Fibroblast of lung (primary cell): ENCODE measurements around the gene ZMAT1. TPM values are rescaled to one million over a fixed set of nuclear protein-coding genes. Genes with fewer than 3 reads are reported as not detected.
"Not testable (repeated sequence)": the region's sequence is repeated elsewhere in the genome, so short reads cannot be mapped to it uniquely, and the experiment has no call there.

Experiments used
- DNase-seq, 2 donors: peaks; one replicate each; pipeline versions ENCODE4 v3.0.0 to v3.0.0-alpha.2; 2010; ENCODE audit warnings: low read depth in 2 of 2
- H2AFZ ChIP-seq: 2 replicates; pipeline ENCODE4 v1.5.1; 2012; ENCODE audit warnings: low read length, control low read depth, inconsistent platforms
- H3K27ac ChIP-seq: 2 replicates; pipeline ENCODE4 v1.5.1; 2011; ENCODE audit warnings: low read length, control low read depth; ENCODE audit not compliant: insufficient read depth
- H3K27me3 ChIP-seq: 2 replicates; pipeline ENCODE4 v1.5.1; 2011; ENCODE audit warnings: mild to moderate bottlenecking, low read length; ENCODE audit not compliant: control insufficient read depth, insufficient read depth
- H3K36me3 ChIP-seq: 2 replicates; pipeline ENCODE4 v1.5.1; 2011; ENCODE audit warnings: low read length; ENCODE audit not compliant: control insufficient read depth, insufficient read depth
- H3K4me1 ChIP-seq: 2 replicates; pipeline ENCODE4 v1.5.1; 2011; ENCODE audit warnings: low read length; ENCODE audit not compliant: control insufficient read depth, insufficient read depth; ENCODE audit errors: extremely low read depth
- H3K4me2 ChIP-seq: 2 replicates; pipeline ENCODE4 v1.5.1; 2011; ENCODE audit warnings: low read length, control low read depth; ENCODE audit not compliant: insufficient read depth; ENCODE audit errors: extremely low read depth
- H3K4me3 ChIP-seq, 4 experiments: fragments of 200-600 bp in 1 of 4; sonication (generic) in 1 of 4; replicated peaks in 1 of 4; 2 replicates each; pipeline ENCODE4 v1.5.1; 2011 to 2016; ENCODE audit warnings: low read length in 4 of 4, low read depth in 3 of 4, mild to moderate bottlenecking in 3 of 4, control low read depth in 2 of 4, inconsistent platforms in 1 of 4, mixed read lengths in 1 of 4; ENCODE audit not compliant: insufficient read depth in 1 of 4; ENCODE audit errors: control extremely low read depth in 1 of 4
- H3K79me2 ChIP-seq: 2 replicates; pipeline ENCODE4 v1.5.1; 2012; ENCODE audit warnings: mild to moderate bottlenecking, low read length, inconsistent platforms; ENCODE audit not compliant: control insufficient read depth, insufficient read depth
- H3K9ac ChIP-seq: 2 replicates; pipeline ENCODE4 v1.5.1; 2011; ENCODE audit warnings: mild to moderate bottlenecking, low read length, control low read depth; ENCODE audit not compliant: insufficient read depth
- H3K9me3 ChIP-seq: 2 replicates; pipeline ENCODE4 v1.5.1; 2012; ENCODE audit warnings: low read depth, low read length; ENCODE audit not compliant: control insufficient read depth, insufficient read depth
- H4K20me1 ChIP-seq: 2 replicates; pipeline ENCODE4 v1.5.1; 2011; ENCODE audit warnings: low read length; ENCODE audit not compliant: control insufficient read depth, insufficient read depth; ENCODE audit errors: extremely low read depth
- EZH2 ChIP-seq: IDR thresholded peaks from 2 replicates; pipeline ENCODE4 v1.5.1; 2012; ENCODE audit warnings: low read length, control low read depth, mild to moderate bottlenecking; ENCODE audit errors: missing control alignments
- polyA minus RNA-seq: library from RNA; depleted of rRNA, polyadenylated mRNA; stranded (reverse); fragments of >200 nt; gene quantifications from 2 replicates; pipeline ENCODE4 v1.2.3, GENCODE V29; 2011; ENCODE audit warnings: low replicate concordance
- polyA plus RNA-seq, 2 donors: library from polyadenylated mRNA; depleted of rRNA in 1 of 2; stranded (reverse) in 1 of 2; unstranded in 1 of 2; fragments of >200 nt; gene quantifications; 2 replicates each; pipeline ENCODE4 v1.2.1, GENCODE V29; 2011 to 2012; ENCODE audit warnings: missing spikeins in 1 of 2
- total RNA-seq: library from RNA; depleted of rRNA; stranded (reverse); fragments of >200 nt; gene quantifications from 2 replicates; pipeline ENCODE4 v1.2.1, GENCODE V29; 2014
- TF ChIP-seq, protein P1 (sequence below), 2 donors: IDR thresholded peaks in 1 of 2; conservative IDR thresholded peaks in 1 of 2; 1 replicate in 1 of 2; 2 replicates in 1 of 2; pipeline ENCODE4 v1.5.1; 2011 to 2012; ENCODE audit warnings: low read length in 2 of 2, control low read depth in 1 of 2, inconsistent platforms in 1 of 2, low read depth in 1 of 2, mild to moderate bottlenecking in 1 of 2

Gene ZMAT1
- total RNA-seq (0.51 and 1.8 TPM in 2 replicates), polyA plus RNA-seq (0.09 and 0.47 TPM in 2 replicates), polyA minus RNA-seq (0.35 TPM in 1 of 2 replicates, not detected in the other)
- polyA plus RNA-seq (2012): 0.08 and 0.29 TPM in 2 replicates

DNA sequence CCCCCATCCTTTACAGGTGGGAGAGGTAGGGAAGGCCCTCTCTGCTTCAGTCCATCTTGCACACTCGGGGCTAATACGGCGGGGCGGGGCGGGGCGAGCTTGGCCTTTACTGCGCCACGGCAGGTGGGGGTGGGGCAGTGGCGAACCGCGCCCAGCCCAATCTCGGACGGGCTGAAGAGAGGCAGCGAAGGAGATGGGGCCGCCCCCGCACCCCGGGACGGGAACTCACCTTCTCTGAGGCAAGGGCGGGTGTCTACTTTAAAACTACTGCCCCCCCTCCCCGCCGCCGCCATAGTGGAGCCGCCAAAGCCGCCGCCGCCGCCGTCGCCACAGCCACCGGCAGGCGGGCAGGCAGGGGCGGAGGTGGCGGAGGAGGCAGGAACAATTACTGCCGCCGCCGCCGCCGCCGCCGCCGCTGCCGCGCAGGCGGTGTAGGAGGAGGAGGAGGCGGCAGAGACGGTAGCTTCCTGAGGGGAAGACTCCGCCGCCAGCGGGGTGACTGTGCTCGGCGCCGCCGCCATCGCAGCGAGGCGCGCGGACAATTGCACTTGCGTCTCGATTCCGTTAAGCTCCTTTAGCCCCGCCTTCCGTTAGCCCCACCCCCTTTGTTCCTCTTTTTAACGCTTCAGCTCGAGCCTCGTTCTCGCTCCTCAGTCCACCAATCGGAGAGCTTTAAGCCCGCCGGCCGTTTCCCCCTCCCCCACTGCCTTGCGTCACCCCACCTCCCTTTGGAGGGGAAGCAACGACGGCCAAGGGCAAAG, at the start of gene ZMAT1:
ZMAT1 (minus strand) TSS at position 540 of the 761 bp plus-strand sequence; CDS start at position 521, 19 bp downstream.
- Histone ChIP-seq H3K36me3 (no peaks in the 10 kb centered on the region), H3K9ac (peak within 1 kb of the TSS; percentile 53), H3K4me1 (no peaks in the 10 kb centered on the region), H3K4me3 (peak within 1 kb of the TSS; percentile 11 to 52 (median 23)), H3K27ac (no peak within 1 kb of the TSS), H4K20me1 (no peaks in the 10 kb centered on the region), H2AFZ (peak within 1 kb of the TSS; percentile 11), H3K27me3 (no peaks in the 10 kb centered on the region), H3K79me2 (no peaks in the 10 kb centered on the region), H3K4me2 (peak within 1 kb of the TSS; percentile 13), H3K9me3 (no peaks in the 10 kb centered on the region)
- TF ChIP-seq, protein P1, sequence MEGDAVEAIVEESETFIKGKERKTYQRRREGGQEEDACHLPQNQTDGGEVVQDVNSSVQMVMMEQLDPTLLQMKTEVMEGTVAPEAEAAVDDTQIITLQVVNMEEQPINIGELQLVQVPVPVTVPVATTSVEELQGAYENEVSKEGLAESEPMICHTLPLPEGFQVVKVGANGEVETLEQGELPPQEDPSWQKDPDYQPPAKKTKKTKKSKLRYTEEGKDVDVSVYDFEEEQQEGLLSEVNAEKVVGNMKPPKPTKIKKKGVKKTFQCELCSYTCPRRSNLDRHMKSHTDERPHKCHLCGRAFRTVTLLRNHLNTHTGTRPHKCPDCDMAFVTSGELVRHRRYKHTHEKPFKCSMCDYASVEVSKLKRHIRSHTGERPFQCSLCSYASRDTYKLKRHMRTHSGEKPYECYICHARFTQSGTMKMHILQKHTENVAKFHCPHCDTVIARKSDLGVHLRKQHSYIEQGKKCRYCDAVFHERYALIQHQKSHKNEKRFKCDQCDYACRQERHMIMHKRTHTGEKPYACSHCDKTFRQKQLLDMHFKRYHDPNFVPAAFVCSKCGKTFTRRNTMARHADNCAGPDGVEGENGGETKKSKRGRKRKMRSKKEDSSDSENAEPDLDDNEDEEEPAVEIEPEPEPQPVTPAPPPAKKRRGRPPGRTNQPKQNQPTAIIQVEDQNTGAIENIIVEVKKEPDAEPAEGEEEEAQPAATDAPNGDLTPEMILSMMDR (conservative IDR thresholded peaks at IDR 0.05 in 1 of 2, IDR thresholded peaks at IDR 0.05 in 1 of 2; ENCODE audit: low read depth in 1 of 2, low read length in 2 of 2): no peak
- TF ChIP-seq EZH2: no peak
- DNase-seq: peak; percentile 63 to 64

DNA sequence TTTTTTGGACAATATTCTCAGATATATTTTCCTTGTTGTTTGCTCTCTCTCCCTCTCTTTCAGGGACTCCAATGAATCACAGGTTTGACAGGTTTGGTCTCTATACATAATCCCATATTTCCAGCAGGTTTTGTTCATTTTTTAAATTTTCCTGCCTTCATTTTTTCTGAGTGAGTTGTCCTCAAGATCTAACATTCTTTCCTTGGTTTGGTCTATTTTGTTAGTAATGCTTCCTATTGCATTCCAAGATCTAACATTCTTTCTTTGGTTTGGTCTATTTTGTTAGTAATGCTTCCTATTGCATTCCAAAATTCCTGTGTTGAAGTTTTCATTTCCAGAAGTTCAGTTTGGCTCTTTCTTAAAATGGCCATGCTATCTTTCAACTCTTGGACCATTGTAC, 45.3 kb upstream of the ZMAT1 start:
- H3K4me2 ChIP-seq: no peak overlapping the region
- no peak overlapping the region for H2AFZ ChIP-seq
- no peak overlapping the region for H3K9ac ChIP-seq
- H3K4me3 ChIP-seq: no peak overlapping the region
- TF ChIP-seq, protein P1 (conservative IDR thresholded peaks at IDR 0.05 in 1 of 2, IDR thresholded peaks at IDR 0.05 in 1 of 2; ENCODE audit: low read depth in 1 of 2, low read length in 2 of 2): no peak
- TF ChIP-seq EZH2: no peak
- H3K27ac ChIP-seq: no peak overlapping the region
- no peaks in the 10 kb centered on the region for H4K20me1 ChIP-seq
- no peaks in the 10 kb centered on the region for H3K36me3 ChIP-seq
- H3K9me3 ChIP-seq: no peaks in the 10 kb centered on the region
- H3K27me3 ChIP-seq: no peaks in the 10 kb centered on the region
- DNase-seq: no peak
- H3K4me1 ChIP-seq: no peaks in the 10 kb centered on the region
- H3K79me2 ChIP-seq: no peaks in the 10 kb centered on the region

DNA sequence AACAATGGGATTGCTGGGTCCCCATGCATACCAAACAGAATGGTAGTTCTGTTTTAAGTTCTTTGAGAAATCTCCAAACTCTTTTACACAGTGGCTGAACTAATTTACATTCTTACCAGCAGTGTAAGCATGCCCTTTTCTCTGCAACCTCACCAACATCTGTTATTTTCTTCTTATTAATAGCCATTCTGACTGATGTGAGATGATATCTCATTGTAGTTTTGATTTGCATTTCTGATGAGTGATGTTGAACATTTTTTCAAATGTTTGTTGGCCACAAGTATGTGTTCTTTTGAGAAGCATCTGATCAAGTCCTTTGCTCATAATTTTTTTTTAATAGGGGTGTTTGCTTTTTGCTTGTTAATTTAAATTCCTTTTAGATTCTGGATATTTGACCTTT, 41.2 kb upstream of the ZMAT1 start:
- no peak overlapping the region for H2AFZ ChIP-seq
- H3K79me2 ChIP-seq: no peaks in the 10 kb centered on the region
- H3K4me3 ChIP-seq: no peak overlapping the region
- TF ChIP-seq, protein P1 (conservative IDR thresholded peaks at IDR 0.05 in 1 of 2, IDR thresholded peaks at IDR 0.05 in 1 of 2; ENCODE audit: low read depth in 1 of 2, low read length in 2 of 2): no peak
- no peak for TF ChIP-seq EZH2
- no peak for DNase-seq
- H4K20me1 ChIP-seq: no peaks in the 10 kb centered on the region
- H3K4me1 ChIP-seq: no peaks in the 10 kb centered on the region
- no peak overlapping the region for H3K4me2 ChIP-seq
- no peak overlapping the region for H3K27ac ChIP-seq
- no peaks in the 10 kb centered on the region for H3K9me3 ChIP-seq
- no peaks in the 10 kb centered on the region for H3K27me3 ChIP-seq
- H3K9ac ChIP-seq: no peak overlapping the region
- no peaks in the 10 kb centered on the region for H3K36me3 ChIP-seq

DNA sequence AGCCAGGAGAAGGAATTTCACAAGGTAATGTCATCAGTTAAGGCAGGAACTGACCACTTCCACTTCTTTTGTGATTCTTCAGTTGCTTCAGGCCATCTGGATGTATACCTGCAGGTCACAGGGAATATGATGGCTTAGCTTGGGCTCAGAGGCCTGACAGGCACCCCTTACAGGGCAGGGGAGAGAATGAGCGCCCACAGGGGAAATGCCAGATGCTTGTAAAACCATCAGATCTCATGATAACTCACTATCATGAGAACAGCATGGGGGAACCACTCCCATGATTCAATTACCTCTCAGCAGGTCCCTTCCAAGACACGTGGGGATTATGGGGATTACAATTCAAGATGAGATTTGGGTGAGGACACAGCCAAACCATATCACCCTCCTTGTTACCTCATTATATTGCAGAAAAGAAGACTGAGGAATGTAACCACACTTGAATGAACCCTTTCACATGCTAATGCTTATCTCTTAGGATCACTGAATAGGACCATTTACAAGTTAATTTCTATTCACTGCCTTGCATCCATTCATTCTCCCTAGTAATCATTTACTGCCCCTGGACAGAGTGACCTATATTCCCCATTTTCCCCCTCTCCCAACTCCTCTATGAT, 33.2 kb upstream of the ZMAT1 start:
- H3K9me3 ChIP-seq, H3K27ac ChIP-seq, H3K4me3 ChIP-seq, H3K4me1 ChIP-seq, DNase-seq, H3K79me2 ChIP-seq, H3K36me3 ChIP-seq, H3K4me2 ChIP-seq, H4K20me1 ChIP-seq, H2AFZ ChIP-seq, H3K9ac ChIP-seq, H3K27me3 ChIP-seq: not testable (repeated sequence)
